ENCODE data around the gene TSTD1.

Gene TSTD1

DNA sequence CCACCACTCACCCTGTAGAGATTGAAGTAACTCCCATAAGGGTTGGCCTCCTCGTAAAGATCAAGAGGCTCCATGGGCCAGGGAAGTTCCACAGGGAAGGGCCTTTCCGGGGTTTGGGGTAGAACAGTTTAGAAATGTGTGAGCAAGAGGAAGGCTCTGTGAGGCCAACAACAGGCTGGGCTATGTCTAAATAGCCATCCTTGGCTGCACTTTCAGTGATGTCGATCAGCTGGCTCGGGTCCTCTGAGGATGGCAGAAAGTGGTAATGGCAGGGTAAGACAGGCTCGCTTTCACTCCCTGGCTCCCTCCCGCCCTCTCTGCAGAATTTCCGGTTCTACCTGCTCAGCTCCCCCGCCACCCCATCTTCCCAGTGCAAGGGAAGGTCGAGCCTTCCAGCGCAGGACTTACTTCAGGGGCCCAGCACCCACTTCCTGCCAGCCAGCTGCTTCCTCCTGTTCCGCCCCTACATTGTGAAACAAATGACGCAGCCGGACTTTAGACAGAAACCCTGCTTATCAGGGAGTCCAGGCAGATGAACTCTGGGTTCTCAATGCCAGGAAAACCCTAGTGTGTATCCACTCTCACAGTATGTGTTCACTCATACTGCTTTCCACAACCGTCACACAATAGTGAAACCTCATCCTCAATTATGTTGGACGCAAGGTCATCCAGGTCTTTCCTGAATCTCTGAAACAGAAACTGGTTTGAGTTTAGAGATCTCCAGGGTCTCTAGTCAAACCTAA is 25.1 kb downstream of the TSTD1 start:
- Histone ChIP-seq H3K4me3 (ENCODE audit: low read length) (peak overlapping the region; percentile 6), H3K27me3 (ENCODE audit: control insufficient read depth, insufficient read depth, low read length) (no peaks in the 10 kb centered on the region), H3K9ac (ENCODE audit: low read length) (no peak overlapping the region), H3K4me1 (ENCODE audit: control insufficient read depth, low read depth, low read length) (peaks cover 26% of the 10 kb centered on the region), H3K9me3 (ENCODE audit: control insufficient read depth, low read depth, low read length) (no peaks in the 10 kb centered on the region), H3K36me3 (ENCODE audit: control insufficient read depth, low read depth, low read length) (peaks cover 8% of the 10 kb centered on the region), H3K27ac (ENCODE audit: low read length) (peak overlapping the region; percentile 36)

DNA sequence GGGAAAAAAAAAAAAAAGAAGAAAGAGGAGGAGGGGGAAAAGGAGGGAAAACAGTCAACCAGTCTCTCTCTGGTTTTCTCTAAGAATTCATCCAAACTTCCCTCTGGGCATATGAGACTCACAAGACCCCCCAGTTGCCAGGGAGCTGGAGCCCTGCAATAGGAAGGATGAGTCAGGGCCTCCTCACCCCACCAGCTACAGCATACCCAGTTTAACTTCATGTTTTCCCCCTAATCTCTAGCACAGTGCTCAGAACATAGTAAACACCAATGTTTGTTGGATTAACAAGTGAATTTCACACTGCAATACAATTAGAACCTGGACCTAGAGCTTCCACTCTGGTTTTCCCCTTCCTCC is 25.7 kb downstream of the TSTD1 start:
- Histone ChIP-seq H3K9me3 (ENCODE audit: control insufficient read depth, low read depth, low read length) (no peaks in the 10 kb centered on the region), H3K9ac (ENCODE audit: low read length) (no peak overlapping the region), H3K27me3 (ENCODE audit: control insufficient read depth, insufficient read depth, low read length) (no peaks in the 10 kb centered on the region), H3K36me3 (ENCODE audit: control insufficient read depth, low read depth, low read length) (peaks cover 8% of the 10 kb centered on the region), H3K4me1 (ENCODE audit: control insufficient read depth, low read depth, low read length) (peaks cover 21% of the 10 kb centered on the region), H3K27ac (ENCODE audit: low read length) (peak overlapping the region; percentile 22), H3K4me3 (ENCODE audit: low read length) (no peak overlapping the region)

DNA sequence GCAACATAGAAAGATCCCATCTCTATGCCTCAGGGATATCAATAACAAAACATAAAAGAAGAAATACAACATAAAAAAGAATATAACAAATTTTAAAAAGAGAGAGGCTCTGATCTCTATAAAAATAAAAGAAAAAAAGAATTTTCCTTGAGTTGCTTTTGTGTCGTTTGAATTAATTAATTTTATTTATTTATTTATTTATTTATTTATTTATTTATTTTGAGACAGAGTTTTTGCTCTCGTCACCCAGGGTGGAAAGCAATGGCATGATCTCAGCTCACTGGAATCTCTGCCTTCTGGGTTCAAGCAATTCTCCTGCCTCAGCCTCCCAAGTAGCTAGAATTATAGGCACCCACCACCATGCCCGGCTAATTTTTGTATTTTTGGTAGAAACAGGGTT is 26.3 kb downstream of the TSTD1 start:
- H3K9me3 ChIP-seq (ENCODE audit: control insufficient read depth, low read depth, low read length): no peaks in the 10 kb centered on the region
- peaks cover 14% of the 10 kb centered on the region for H3K4me1 ChIP-seq (ENCODE audit: control insufficient read depth, low read depth, low read length)
- H3K27ac ChIP-seq (ENCODE audit: low read length): no peak overlapping the region
- H3K36me3 ChIP-seq (ENCODE audit: control insufficient read depth, low read depth, low read length): peaks cover 8% of the 10 kb centered on the region
- no peak overlapping the region for H3K9ac ChIP-seq (ENCODE audit: low read length)
- no peak overlapping the region for H3K4me3 ChIP-seq (ENCODE audit: low read length)
- no peaks in the 10 kb centered on the region for H3K27me3 ChIP-seq (ENCODE audit: control insufficient read depth, insufficient read depth, low read length)

DNA sequence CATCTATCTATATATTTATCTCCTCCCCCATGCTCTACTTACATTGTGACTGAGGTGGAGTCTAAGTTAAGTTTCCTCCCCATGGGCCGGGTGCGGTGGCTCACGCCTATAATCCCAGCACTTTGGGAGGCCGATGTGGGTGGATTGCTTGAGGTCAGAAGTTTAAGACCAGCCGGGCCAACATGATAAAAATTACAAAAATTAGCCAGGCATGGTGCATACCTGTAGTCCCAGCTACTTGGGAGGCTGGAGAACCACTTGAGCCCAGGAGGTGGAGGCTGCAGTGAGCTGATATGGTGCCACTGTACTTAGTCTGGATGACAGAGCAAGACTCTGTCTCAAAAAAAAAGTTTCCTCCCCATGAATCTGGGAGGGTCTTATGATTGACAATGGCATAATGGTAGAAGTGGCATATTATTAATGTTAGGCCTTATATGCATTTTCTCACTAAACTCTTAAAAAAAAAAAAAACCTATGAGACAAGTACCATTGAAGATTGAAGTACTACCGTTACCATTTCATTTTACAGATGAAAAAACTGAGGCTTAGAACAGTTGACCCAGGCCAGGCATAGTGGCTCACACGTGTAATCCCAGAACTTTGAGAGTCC is 29.1 kb downstream of the TSTD1 start:
- no peak overlapping the region for H3K9ac ChIP-seq (ENCODE audit: low read length)
- peaks cover 12% of the 10 kb centered on the region for H3K4me1 ChIP-seq (ENCODE audit: control insufficient read depth, low read depth, low read length)
- no peak overlapping the region for H3K27ac ChIP-seq (ENCODE audit: low read length)
- H3K4me3 ChIP-seq (ENCODE audit: low read length): no peak overlapping the region
- peaks cover 8% of the 10 kb centered on the region for H3K36me3 ChIP-seq (ENCODE audit: control insufficient read depth, low read depth, low read length)
- no peaks in the 10 kb centered on the region for H3K9me3 ChIP-seq (ENCODE audit: control insufficient read depth, low read depth, low read length)
- no peaks in the 10 kb centered on the region for H3K27me3 ChIP-seq (ENCODE audit: control insufficient read depth, insufficient read depth, low read length)

DNA sequence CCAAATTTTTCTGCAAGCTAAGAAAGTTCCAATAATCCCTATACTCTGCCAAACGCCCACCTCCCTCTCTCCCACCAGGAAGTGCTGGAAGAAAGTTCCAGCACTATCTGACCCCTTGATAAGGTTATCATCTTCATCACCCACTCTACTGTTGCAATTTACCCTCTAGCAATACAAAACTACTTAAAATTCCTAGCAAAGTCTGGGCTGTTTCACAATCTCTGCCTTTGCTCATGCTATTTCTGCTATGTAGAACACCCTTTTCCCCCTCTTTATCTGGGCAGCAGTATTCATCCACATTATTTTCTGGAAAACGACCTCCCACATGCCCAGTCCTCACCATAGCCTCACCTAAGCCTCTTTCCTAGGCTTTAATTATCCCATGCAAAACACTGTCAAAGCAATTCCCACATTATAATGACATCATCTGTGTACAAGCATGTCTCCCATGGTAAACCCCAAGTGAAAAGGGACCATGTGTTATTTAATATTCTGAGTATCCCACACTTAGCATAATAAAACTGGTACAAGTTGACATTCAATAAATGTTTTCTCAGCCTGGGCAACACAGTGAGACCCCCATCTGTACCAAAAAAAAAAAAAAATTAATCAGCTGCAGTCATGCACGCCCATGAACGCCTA is 29.8 kb downstream of the TSTD1 start:
- Histone ChIP-seq H3K27ac (ENCODE audit: low read length) (no peak overlapping the region), H3K9ac (ENCODE audit: low read length) (no peak overlapping the region), H3K27me3 (ENCODE audit: control insufficient read depth, insufficient read depth, low read length) (no peaks in the 10 kb centered on the region), H3K4me3 (ENCODE audit: low read length) (no peak overlapping the region), H3K9me3 (ENCODE audit: control insufficient read depth, low read depth, low read length) (no peaks in the 10 kb centered on the region), H3K4me1 (ENCODE audit: control insufficient read depth, low read depth, low read length) (peaks cover 10% of the 10 kb centered on the region), H3K36me3 (ENCODE audit: control insufficient read depth, low read depth, low read length) (peaks cover 6% of the 10 kb centered on the region)

DNA sequence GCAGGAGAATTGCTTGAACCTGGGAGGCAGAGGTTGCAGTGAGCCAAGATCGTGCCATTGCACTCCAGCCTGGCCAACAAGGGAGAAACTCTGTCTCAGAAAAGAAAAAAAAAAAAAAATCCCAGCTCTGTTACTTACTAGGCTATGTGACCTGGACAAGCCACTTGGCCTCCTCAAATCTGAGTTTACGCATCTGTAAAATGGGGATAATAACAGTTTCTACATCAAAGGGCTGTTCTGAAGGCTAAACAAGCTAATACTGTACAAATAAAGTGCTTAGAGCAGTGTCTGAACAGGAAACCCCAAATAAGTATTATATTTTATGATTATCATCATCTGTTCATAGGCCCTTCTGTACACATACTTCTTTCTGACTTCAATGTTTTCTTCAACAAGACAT is 31.4 kb downstream of the TSTD1 start:
- Histone ChIP-seq H3K9ac (ENCODE audit: low read length) (no peak overlapping the region), H3K27ac (ENCODE audit: low read length) (no peak overlapping the region)

DNA sequence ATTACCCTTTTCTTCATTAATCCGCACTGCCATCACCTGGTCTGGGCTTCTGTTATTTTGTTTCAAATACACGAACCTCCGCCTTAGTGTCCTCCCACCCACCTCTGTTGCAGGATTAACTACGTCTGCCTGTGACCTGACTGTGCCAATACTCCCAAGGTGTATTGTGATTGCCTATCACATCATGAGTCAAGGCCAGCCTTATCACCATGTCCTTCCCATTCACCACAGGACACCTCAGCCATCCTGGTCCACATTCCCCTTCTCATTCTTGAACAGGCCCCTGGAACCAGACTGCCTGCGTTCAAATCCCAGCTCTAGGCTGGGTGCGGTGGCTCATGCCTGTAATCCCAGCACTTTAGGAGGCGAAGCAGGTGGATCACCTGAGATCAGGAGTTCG is 32.2 kb downstream of the TSTD1 start:
- no peaks in the 10 kb centered on the region for H3K9me3 ChIP-seq (ENCODE audit: control insufficient read depth, low read depth, low read length)
- peaks cover 8% of the 10 kb centered on the region for H3K36me3 ChIP-seq (ENCODE audit: control insufficient read depth, low read depth, low read length)

More for the DNA sequence above, 31.4 kb downstream of the TSTD1 start:
- Histone ChIP-seq H3K4me1 (ENCODE audit: control insufficient read depth, low read depth, low read length) (no peaks in the 10 kb centered on the region), H3K36me3 (ENCODE audit: control insufficient read depth, low read depth, low read length) (peaks cover 2% of the 10 kb centered on the region), H3K9me3 (ENCODE audit: control insufficient read depth, low read depth, low read length) (no peaks in the 10 kb centered on the region), H3K4me3 (ENCODE audit: low read length) (no peak overlapping the region), H3K27me3 (ENCODE audit: control insufficient read depth, insufficient read depth, low read length) (no peaks in the 10 kb centered on the region)

DNA sequence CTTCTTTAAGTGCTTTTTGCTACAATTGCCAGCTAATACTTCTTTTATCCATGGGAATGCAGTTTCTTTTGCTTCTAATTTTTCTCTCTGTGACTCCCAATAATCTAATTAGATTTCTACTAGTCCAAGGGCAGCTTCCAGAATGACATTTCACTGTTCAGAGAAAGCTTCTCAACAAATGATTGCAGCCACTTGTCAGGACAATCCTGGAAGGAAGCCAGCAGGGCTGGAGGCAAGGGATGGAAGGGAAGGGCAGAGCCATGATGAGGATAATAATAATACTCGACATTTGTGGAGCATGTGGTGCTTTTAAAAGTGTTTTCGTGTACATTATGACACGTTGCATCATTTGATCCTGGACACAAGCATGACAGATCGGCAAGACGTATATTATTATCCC is 37.2 kb downstream of the TSTD1 start:
- no peaks in the 10 kb centered on the region for H3K9me3 ChIP-seq (ENCODE audit: control insufficient read depth, low read depth, low read length)
- H3K36me3 ChIP-seq (ENCODE audit: control insufficient read depth, low read depth, low read length): peaks cover 49% of the 10 kb centered on the region
- no peak overlapping the region for H3K4me3 ChIP-seq (ENCODE audit: low read length)
- H3K27me3 ChIP-seq (ENCODE audit: control insufficient read depth, insufficient read depth, low read length): no peaks in the 10 kb centered on the region
- no peaks in the 10 kb centered on the region for H3K4me1 ChIP-seq (ENCODE audit: control insufficient read depth, low read depth, low read length)
- H3K9ac ChIP-seq (ENCODE audit: low read length): no peak overlapping the region
- no peak overlapping the region for H3K27ac ChIP-seq (ENCODE audit: low read length)

More for the DNA sequence above, 32.2 kb downstream of the TSTD1 start:
- H3K4me3 ChIP-seq (ENCODE audit: low read length): no peak overlapping the region
- H3K4me1 ChIP-seq (ENCODE audit: control insufficient read depth, low read depth, low read length): no peaks in the 10 kb centered on the region
- no peak overlapping the region for H3K9ac ChIP-seq (ENCODE audit: low read length)
- H3K27me3 ChIP-seq (ENCODE audit: control insufficient read depth, insufficient read depth, low read length): no peaks in the 10 kb centered on the region
- no peak overlapping the region for H3K27ac ChIP-seq (ENCODE audit: low read length)

DNA sequence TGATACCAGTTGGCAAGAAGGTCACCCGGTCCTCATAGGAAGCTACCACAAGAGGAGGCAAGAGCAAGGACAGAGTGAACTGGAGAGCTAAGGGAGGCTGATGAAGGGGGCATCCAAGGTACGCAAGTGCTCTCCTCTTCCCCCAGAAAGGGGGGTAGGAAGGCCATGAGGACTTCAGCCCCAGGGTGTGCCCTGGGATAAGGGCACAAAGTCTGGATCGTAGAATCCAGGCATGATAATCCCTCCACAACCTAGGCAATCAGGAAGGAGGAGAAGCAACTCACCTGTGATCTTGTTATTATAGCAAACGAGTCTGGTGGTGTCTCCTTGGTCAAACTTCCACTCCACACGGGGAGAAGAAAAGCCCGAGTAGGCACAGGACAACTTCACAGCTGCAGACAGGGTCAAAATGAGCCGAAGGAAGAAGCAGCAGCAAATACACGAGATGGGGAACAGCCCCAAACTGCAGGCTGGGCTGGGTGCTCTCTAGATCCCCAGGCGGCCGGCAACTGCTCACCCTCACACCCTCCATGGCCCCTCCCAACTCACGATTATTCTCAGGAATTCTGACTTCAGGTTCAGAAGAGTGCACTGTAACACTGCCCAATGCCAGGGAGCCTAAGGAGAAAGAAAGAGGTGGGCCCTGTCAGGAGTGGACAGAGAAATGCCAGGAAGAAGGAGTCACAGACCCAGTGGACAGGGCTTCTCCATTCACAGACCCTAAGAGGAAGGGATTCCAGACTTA is 37.9 kb downstream of the TSTD1 start:
- H3K4me3 ChIP-seq (ENCODE audit: low read length): no peak overlapping the region
- H3K9me3 ChIP-seq (ENCODE audit: control insufficient read depth, low read depth, low read length): no peaks in the 10 kb centered on the region
- peaks cover 49% of the 10 kb centered on the region for H3K36me3 ChIP-seq (ENCODE audit: control insufficient read depth, low read depth, low read length)
- no peaks in the 10 kb centered on the region for H3K27me3 ChIP-seq (ENCODE audit: control insufficient read depth, insufficient read depth, low read length)
- H3K27ac ChIP-seq (ENCODE audit: low read length): no peak overlapping the region
- no peaks in the 10 kb centered on the region for H3K4me1 ChIP-seq (ENCODE audit: control insufficient read depth, low read depth, low read length)
- H3K9ac ChIP-seq (ENCODE audit: low read length): no peak overlapping the region

DNA sequence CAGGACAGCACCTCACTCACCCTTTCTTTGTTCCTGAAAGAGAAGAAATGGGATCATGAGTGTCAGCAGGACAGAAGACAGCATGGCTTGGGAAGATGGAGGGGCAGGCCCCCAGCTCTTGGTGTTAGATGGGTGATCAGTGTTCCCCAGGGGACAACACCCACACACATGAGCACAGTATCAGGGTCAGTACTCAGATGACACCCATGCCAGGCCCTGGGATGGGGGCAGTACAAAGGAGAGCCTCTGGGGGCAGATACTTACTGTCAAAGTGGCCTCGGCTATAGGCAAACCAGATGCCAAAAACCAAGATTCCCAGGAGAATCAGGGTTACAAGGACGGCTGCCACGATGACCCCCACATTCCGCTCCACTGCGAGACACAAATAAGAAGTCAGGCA is 39.4 kb downstream of the TSTD1 start:
- H3K36me3 ChIP-seq (ENCODE audit: control insufficient read depth, low read depth, low read length): peaks cover 49% of the 10 kb centered on the region
- H3K4me1 ChIP-seq (ENCODE audit: control insufficient read depth, low read depth, low read length): no peaks in the 10 kb centered on the region
- no peak overlapping the region for H3K9ac ChIP-seq (ENCODE audit: low read length)
- H3K9me3 ChIP-seq (ENCODE audit: control insufficient read depth, low read depth, low read length): no peaks in the 10 kb centered on the region
- H3K27ac ChIP-seq (ENCODE audit: low read length): no peak overlapping the region
- H3K27me3 ChIP-seq (ENCODE audit: control insufficient read depth, insufficient read depth, low read length): no peaks in the 10 kb centered on the region
- H3K4me3 ChIP-seq (ENCODE audit: low read length): no peak overlapping the region

DNA sequence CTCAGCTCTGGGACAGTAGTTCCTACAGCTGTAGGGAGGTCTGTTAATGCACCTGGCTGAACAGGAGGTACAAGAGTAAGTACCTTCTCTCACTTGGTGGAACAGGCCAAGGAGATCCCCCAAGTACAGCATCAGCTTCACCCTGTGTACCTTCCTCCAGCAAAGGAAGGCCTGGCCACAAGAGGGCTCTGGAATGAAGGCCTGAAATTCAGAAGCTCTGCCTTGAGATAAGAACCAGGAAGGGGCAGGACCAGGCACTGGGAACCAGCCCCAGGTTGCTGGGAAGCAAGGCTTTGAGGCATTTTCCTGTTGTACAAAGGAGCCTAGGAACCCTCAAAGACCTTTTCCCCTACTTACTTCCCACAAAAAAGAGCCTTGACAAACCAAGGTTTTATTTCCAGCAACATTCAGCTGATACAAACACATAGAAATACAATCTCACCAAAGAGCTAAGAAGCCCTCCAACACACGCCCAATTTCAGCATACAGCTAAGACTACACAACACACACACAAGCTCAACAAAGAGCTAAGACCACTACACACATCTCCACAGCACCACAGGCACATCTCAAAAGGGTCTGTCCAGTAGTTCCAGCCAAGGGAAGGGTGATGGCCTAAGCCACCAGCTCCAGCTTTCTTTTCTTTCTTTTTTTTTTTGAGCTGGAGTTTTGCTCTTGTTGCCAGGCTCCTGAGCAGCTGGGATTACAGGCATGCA is 41.3 kb downstream of the TSTD1 start:
- H3K9ac ChIP-seq (ENCODE audit: low read length): no peak overlapping the region

More for the DNA sequence above, 41.3 kb downstream of the TSTD1 start:
- H3K36me3 ChIP-seq (ENCODE audit: control insufficient read depth, low read depth, low read length): peaks cover 48% of the 10 kb centered on the region
- H3K27ac ChIP-seq (ENCODE audit: low read length): no peak overlapping the region
- no peaks in the 10 kb centered on the region for H3K4me1 ChIP-seq (ENCODE audit: control insufficient read depth, low read depth, low read length)
- no peaks in the 10 kb centered on the region for H3K27me3 ChIP-seq (ENCODE audit: control insufficient read depth, insufficient read depth, low read length)
- no peak overlapping the region for H3K4me3 ChIP-seq (ENCODE audit: low read length)
- H3K9me3 ChIP-seq (ENCODE audit: control insufficient read depth, low read depth, low read length): no peaks in the 10 kb centered on the region
